ENCODE results near the gene UNG. TPM values are rescaled to one million over a fixed set of nuclear protein-coding genes. Genes with fewer than 3 reads are reported as not detected.

The UNG gene
- total RNA-seq, 2 donors from 2014 or later: 39.6 to 59.3 TPM

- 18% methylated on average over 11 of the region's 11 CpGs for WGBS
- intact Hi-C loops (cut with DNase I): loop anchor here (10.0 kb wide), 2 partner anchors 292 to 452 kb away; no protein-coding TSS in a partner anchor
- H3K4me3 ChIP-seq: peak overlapping the region in 1 of 2 donors; percentile 54
- H3K27me3 ChIP-seq (replicated peaks; ENCODE audit: insufficient read depth): no peaks in the 10 kb centered on the region
- H3K9me3 ChIP-seq: no peaks in the 10 kb centered on the region
- no peak overlapping the region for H3K27ac ChIP-seq
- H3K36me3 ChIP-seq: no peaks in the 10 kb centered on the region
- TF ChIP-seq POLR2AphosphoS5 (IDR thresholded peaks at IDR 0.05): no peak
- TF ChIP-seq CTCF (IDR thresholded peaks at IDR 0.05): no peak
- TF ChIP-seq POLR2A (IDR thresholded peaks at IDR 0.05): no peak
- no peaks in the 10 kb centered on the region for H3K4me1 ChIP-seq (replicated peaks)
- DNase-seq (ENCODE audit: low spot score): no peak
Observed at GRCh38 chr12:109097140-109097434, 310 bp upstream of the UNG start.

- H3K4me3 ChIP-seq: peak overlapping the region; percentile 54 to 79
- DNase-seq (ENCODE audit: low spot score): no peak
- intact Hi-C loops (cut with DNase I): loop anchor here (10.0 kb wide), 2 partner anchors 293 to 453 kb away; no protein-coding TSS in a partner anchor
- H3K4me1 ChIP-seq (replicated peaks): no peaks in the 10 kb centered on the region
- no peaks in the 10 kb centered on the region for H3K36me3 ChIP-seq
- H3K9me3 ChIP-seq: no peaks in the 10 kb centered on the region
- WGBS: under 1% methylated on average over 28 of the region's 32 CpGs
- no peaks in the 10 kb centered on the region for H3K27me3 ChIP-seq (replicated peaks; ENCODE audit: insufficient read depth)
- peak; percentile 30 for TF ChIP-seq POLR2AphosphoS5 (IDR thresholded peaks at IDR 0.05)
- peak; percentile 67 for TF ChIP-seq POLR2A (IDR thresholded peaks at IDR 0.05)
- TF ChIP-seq CTCF (IDR thresholded peaks at IDR 0.05): peak in 1 of 4 experiments; percentile 6
- H3K27ac ChIP-seq: peak overlapping the region; percentile 87 to 92
Observed at GRCh38 chr12:109098183-109098604, 797 bp downstream of the UNG start.

GRCh38 chr12:109098651-109099050, 1.3 kb downstream of the UNG start:
- intact Hi-C loops (cut with DNase I): loop anchor here (10.0 kb wide), 2 partner anchors 294 to 454 kb away; no protein-coding TSS in a partner anchor
- no peaks in the 10 kb centered on the region for H3K36me3 ChIP-seq
- H3K4me3 ChIP-seq: peak overlapping the region; percentile 54 to 79
- H3K27ac ChIP-seq: peak overlapping the region; percentile 87 to 92
- TF ChIP-seq POLR2A (IDR thresholded peaks at IDR 0.05) (no peak), CTCF (IDR thresholded peaks at IDR 0.05) (no peak), POLR2AphosphoS5 (IDR thresholded peaks at IDR 0.05) (no peak)
- H3K27me3 ChIP-seq (replicated peaks; ENCODE audit: insufficient read depth): no peaks in the 10 kb centered on the region
- H3K4me1 ChIP-seq (replicated peaks): no peaks in the 10 kb centered on the region
- H3K9me3 ChIP-seq: no peaks in the 10 kb centered on the region
- 2% methylated on average over 8 of the region's 8 CpGs for WGBS
- DNase-seq (ENCODE audit: low spot score): peak; percentile 22

DNA sequence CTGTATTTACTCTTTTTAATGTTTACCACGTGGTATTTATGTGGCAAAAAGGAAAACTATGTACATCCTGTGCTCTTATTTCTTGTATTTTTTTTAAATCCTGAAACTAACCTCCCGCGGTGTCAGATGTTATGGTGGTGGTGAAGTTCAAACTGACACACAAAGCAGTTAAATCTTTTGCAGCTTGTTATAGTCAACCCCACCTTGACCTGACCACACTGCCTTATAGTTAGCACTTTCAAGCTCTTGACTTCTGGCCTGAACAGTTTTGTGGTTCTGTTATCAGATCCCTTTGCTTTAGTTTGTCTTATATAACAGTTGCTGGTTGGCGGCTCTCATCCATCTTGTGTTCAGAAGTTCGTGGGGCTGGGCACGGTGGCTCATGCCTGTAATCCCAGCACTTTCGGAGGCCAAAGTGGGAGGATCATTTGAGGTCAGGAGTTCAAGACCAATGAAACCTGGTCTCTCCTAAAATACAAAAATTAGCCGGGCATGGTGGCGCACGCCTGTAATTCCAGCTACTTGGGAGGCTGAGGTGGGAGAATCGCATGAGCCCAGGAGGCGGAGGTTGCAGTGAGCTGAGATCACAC, 2.1 kb downstream of the UNG start:
- TF ChIP-seq CTCF (IDR thresholded peaks at IDR 0.05) (no peak), POLR2A (IDR thresholded peaks at IDR 0.05) (no peak), POLR2AphosphoS5 (IDR thresholded peaks at IDR 0.05) (no peak)

GRCh38 chr12:109100741-109101140, 3.3 kb downstream of the UNG start:
- Histone ChIP-seq H3K27ac (no peak overlapping the region), H3K36me3 (peaks cover 0 to 4% of the 10 kb centered on the region in 2 donors), H3K4me1 (replicated peaks) (no peaks in the 10 kb centered on the region), H3K9me3 (no peaks in the 10 kb centered on the region), H3K27me3 (replicated peaks; ENCODE audit: insufficient read depth) (no peaks in the 10 kb centered on the region), H3K4me3 (no peak overlapping the region)
- WGBS: 100% methylated on average over 4 of the region's 4 CpGs
- no peak for DNase-seq (ENCODE audit: low spot score)
- intact Hi-C loops (cut with DNase I): no loop called here
- TF ChIP-seq CTCF (IDR thresholded peaks at IDR 0.05): no peak
- TF ChIP-seq POLR2A (IDR thresholded peaks at IDR 0.05): no peak
- no peak for TF ChIP-seq POLR2AphosphoS5 (IDR thresholded peaks at IDR 0.05)

More for the DNA sequence above, 2.1 kb downstream of the UNG start:
- intact Hi-C loops (cut with DNase I): loop anchor here (10.0 kb wide), 2 partner anchors 295 to 455 kb away; no protein-coding TSS in a partner anchor
- H3K36me3 ChIP-seq: peaks cover 0 to 4% of the 10 kb centered on the region in 2 donors
- H3K27me3 ChIP-seq (replicated peaks; ENCODE audit: insufficient read depth): no peaks in the 10 kb centered on the region
- no peak for DNase-seq (ENCODE audit: low spot score)
- no peaks in the 10 kb centered on the region for H3K4me1 ChIP-seq (replicated peaks)
- peak overlapping the region; percentile 87 to 92 for H3K27ac ChIP-seq
- WGBS: 58% methylated on average over 12 of the region's 12 CpGs
- H3K4me3 ChIP-seq: no peak overlapping the region
- no peaks in the 10 kb centered on the region for H3K9me3 ChIP-seq
